ENCODE measurements around the gene SKA3.

DNA sequence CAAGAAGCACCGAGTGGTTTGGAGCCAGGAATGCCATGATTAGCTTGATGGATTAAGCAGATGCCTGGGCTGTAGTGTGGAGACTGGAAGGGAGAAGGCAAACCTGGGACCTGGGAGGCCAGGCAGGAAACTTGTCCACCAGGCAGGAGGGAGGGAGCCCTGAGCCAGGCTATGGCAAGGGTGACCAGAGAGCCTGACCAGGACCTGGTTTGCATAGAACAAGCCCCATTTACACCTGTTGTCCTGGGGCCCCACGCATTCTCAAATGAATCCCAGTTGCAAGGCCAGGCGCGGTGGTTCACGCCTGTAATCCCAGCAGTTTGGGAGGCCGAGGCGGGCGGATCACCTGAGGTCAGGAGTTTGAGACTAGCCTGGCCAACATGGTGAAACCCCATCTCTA, 64.8 kb downstream of the SKA3 start:
- TF ChIP-seq, protein P1, sequence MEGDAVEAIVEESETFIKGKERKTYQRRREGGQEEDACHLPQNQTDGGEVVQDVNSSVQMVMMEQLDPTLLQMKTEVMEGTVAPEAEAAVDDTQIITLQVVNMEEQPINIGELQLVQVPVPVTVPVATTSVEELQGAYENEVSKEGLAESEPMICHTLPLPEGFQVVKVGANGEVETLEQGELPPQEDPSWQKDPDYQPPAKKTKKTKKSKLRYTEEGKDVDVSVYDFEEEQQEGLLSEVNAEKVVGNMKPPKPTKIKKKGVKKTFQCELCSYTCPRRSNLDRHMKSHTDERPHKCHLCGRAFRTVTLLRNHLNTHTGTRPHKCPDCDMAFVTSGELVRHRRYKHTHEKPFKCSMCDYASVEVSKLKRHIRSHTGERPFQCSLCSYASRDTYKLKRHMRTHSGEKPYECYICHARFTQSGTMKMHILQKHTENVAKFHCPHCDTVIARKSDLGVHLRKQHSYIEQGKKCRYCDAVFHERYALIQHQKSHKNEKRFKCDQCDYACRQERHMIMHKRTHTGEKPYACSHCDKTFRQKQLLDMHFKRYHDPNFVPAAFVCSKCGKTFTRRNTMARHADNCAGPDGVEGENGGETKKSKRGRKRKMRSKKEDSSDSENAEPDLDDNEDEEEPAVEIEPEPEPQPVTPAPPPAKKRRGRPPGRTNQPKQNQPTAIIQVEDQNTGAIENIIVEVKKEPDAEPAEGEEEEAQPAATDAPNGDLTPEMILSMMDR (IDR thresholded peaks at IDR 0.05): no peak
- no peak for TF ChIP-seq POLR2A (IDR thresholded peaks at IDR 0.05)

Measured in heart left ventricle (tissue), 13 donors.